ENCODE results near the gene CTNNA2.

GRCh38 chr2:79612999-79613398 is 100.1 kb downstream of the CTNNA2 start:
- TF ChIP-seq, protein P1, sequence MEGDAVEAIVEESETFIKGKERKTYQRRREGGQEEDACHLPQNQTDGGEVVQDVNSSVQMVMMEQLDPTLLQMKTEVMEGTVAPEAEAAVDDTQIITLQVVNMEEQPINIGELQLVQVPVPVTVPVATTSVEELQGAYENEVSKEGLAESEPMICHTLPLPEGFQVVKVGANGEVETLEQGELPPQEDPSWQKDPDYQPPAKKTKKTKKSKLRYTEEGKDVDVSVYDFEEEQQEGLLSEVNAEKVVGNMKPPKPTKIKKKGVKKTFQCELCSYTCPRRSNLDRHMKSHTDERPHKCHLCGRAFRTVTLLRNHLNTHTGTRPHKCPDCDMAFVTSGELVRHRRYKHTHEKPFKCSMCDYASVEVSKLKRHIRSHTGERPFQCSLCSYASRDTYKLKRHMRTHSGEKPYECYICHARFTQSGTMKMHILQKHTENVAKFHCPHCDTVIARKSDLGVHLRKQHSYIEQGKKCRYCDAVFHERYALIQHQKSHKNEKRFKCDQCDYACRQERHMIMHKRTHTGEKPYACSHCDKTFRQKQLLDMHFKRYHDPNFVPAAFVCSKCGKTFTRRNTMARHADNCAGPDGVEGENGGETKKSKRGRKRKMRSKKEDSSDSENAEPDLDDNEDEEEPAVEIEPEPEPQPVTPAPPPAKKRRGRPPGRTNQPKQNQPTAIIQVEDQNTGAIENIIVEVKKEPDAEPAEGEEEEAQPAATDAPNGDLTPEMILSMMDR (IDR thresholded peaks at IDR 0.05), result no peak
- TF ChIP-seq EZH2phosphoT487 (IDR thresholded peaks at IDR 0.05), result no peak

Data from neural progenitor cell (in vitro differentiated cells).